HepG2 (cell line): Measurements from ENCODE around the gene JADE3.

ENCODE experiments used
- KLF6 ChIP-seq: IDR thresholded peaks from 2 replicates; pipeline ENCODE4 v1.8.0; 2016; ENCODE audit warnings: missing biosample characterization, missing genetic modification reagents
- NR1H2 ChIP-seq: sonication (generic); formaldehyde crosslinking; IDR thresholded peaks from 2 replicates; pipeline ENCODE4 v1.8.1; 2022; ENCODE audit warnings: low read depth, missing genetic modification reagents, borderline replicate concordance
- ZNF326 ChIP-seq: sonication (generic); formaldehyde crosslinking; IDR thresholded peaks from 2 replicates; pipeline ENCODE4 v1.4.0; 2020; ENCODE audit warnings: missing genetic modification reagents, borderline replicate concordance
- TF ChIP-seq, protein P1 (sequence below): sonication (generic); formaldehyde crosslinking; IDR thresholded peaks from 2 replicates; pipeline ENCODE4 v1.5.0; 2020; ENCODE audit warnings: mild to moderate bottlenecking, missing genetic modification reagents, moderate library complexity
- TF ChIP-seq, protein P2 (sequence below): conservative IDR thresholded peaks from 2 replicates; pipeline ENCODE4 v1.6.1; 2018; ENCODE audit warnings: missing genetic modification reagents
- TF ChIP-seq, protein P3 (sequence below), 2 experiments: IDR thresholded peaks; 2 replicates each; pipeline ENCODE4 v1.6.1; 2011 to 2012; ENCODE audit warnings: low read length in 2 of 2, borderline replicate concordance in 1 of 2, low read depth in 1 of 2, mild to moderate bottlenecking in 1 of 2, moderate library complexity in 1 of 2
- TF ChIP-seq, protein P4 (sequence below): sonication (generic); formaldehyde crosslinking; IDR thresholded peaks from 2 replicates; pipeline ENCODE4 v1.9.0; 2021; ENCODE audit warnings: missing genetic modification reagents, mild to moderate bottlenecking, borderline replicate concordance
- TF ChIP-seq, protein P5 (sequence below): sonication (generic); formaldehyde crosslinking; conservative IDR thresholded peaks from 2 replicates; pipeline ENCODE4 v1.4.0; 2020; ENCODE audit warnings: missing genetic modification reagents
- TF ChIP-seq, protein P6 (sequence below): sonication (generic); formaldehyde crosslinking; IDR thresholded peaks from one replicate; pipeline ENCODE4 v1.5.1; 2020; ENCODE audit warnings: mild to moderate bottlenecking, missing genetic modification reagents; ENCODE audit errors: not compliant biosample characterization

DNA sequence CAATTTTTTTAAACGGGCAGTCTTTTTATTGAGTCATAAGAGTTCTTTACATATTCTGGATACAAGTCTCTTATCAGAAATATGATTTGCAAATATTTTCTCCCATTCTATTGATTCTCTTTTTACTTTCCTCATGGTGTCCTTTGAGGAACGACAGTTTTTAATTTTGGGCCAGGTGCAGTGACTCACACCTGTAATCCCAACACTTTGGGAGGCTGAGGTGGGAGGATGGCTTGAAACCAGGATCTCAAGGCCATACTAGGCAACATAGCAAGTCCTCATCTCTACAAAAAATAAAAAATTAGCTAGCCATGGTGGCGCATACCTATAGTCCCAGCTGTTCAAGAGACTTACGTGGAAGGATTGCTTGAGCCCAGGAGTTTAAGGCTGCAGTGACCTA lies 99.9 kb downstream of the JADE3 start:
- TF ChIP-seq, protein P1, sequence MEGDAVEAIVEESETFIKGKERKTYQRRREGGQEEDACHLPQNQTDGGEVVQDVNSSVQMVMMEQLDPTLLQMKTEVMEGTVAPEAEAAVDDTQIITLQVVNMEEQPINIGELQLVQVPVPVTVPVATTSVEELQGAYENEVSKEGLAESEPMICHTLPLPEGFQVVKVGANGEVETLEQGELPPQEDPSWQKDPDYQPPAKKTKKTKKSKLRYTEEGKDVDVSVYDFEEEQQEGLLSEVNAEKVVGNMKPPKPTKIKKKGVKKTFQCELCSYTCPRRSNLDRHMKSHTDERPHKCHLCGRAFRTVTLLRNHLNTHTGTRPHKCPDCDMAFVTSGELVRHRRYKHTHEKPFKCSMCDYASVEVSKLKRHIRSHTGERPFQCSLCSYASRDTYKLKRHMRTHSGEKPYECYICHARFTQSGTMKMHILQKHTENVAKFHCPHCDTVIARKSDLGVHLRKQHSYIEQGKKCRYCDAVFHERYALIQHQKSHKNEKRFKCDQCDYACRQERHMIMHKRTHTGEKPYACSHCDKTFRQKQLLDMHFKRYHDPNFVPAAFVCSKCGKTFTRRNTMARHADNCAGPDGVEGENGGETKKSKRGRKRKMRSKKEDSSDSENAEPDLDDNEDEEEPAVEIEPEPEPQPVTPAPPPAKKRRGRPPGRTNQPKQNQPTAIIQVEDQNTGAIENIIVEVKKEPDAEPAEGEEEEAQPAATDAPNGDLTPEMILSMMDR (CRISPR knock-in tag) = no peak
- TF ChIP-seq, protein P2, sequence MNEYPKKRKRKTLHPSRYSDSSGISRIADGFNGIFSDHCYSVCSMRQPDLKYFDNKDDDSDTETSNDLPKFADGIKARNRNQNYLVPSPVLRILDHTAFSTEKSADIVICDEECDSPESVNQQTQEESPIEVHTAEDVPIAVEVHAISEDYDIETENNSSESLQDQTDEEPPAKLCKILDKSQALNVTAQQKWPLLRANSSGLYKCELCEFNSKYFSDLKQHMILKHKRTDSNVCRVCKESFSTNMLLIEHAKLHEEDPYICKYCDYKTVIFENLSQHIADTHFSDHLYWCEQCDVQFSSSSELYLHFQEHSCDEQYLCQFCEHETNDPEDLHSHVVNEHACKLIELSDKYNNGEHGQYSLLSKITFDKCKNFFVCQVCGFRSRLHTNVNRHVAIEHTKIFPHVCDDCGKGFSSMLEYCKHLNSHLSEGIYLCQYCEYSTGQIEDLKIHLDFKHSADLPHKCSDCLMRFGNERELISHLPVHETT (CRISPR knock-in tag) = no peak
- TF ChIP-seq ZNF326 (CRISPR knock-in tag) (no peak), KLF6 (no peak), NR1H2 (CRISPR knock-in tag) (no peak)
- TF ChIP-seq, protein P3, sequence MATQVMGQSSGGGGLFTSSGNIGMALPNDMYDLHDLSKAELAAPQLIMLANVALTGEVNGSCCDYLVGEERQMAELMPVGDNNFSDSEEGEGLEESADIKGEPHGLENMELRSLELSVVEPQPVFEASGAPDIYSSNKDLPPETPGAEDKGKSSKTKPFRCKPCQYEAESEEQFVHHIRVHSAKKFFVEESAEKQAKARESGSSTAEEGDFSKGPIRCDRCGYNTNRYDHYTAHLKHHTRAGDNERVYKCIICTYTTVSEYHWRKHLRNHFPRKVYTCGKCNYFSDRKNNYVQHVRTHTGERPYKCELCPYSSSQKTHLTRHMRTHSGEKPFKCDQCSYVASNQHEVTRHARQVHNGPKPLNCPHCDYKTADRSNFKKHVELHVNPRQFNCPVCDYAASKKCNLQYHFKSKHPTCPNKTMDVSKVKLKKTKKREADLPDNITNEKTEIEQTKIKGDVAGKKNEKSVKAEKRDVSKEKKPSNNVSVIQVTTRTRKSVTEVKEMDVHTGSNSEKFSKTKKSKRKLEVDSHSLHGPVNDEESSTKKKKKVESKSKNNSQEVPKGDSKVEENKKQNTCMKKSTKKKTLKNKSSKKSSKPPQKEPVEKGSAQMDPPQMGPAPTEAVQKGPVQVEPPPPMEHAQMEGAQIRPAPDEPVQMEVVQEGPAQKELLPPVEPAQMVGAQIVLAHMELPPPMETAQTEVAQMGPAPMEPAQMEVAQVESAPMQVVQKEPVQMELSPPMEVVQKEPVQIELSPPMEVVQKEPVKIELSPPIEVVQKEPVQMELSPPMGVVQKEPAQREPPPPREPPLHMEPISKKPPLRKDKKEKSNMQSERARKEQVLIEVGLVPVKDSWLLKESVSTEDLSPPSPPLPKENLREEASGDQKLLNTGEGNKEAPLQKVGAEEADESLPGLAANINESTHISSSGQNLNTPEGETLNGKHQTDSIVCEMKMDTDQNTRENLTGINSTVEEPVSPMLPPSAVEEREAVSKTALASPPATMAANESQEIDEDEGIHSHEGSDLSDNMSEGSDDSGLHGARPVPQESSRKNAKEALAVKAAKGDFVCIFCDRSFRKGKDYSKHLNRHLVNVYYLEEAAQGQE (IDR thresholded peaks at IDR 0.05; ENCODE audit: borderline replicate concordance in 1 of 2, low read depth in 1 of 2, low read length in 2 of 2) = no peak
- TF ChIP-seq, protein P4, sequence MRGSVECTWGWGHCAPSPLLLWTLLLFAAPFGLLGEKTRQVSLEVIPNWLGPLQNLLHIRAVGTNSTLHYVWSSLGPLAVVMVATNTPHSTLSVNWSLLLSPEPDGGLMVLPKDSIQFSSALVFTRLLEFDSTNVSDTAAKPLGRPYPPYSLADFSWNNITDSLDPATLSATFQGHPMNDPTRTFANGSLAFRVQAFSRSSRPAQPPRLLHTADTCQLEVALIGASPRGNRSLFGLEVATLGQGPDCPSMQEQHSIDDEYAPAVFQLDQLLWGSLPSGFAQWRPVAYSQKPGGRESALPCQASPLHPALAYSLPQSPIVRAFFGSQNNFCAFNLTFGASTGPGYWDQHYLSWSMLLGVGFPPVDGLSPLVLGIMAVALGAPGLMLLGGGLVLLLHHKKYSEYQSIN (CRISPR knock-in tag) = no peak
- TF ChIP-seq, protein P5, sequence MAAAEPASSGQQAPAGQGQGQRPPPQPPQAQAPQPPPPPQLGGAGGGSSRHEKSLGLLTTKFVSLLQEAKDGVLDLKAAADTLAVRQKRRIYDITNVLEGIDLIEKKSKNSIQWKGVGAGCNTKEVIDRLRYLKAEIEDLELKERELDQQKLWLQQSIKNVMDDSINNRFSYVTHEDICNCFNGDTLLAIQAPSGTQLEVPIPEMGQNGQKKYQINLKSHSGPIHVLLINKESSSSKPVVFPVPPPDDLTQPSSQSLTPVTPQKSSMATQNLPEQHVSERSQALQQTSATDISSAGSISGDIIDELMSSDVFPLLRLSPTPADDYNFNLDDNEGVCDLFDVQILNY (CRISPR knock-in tag) = no peak
- TF ChIP-seq, protein P6, sequence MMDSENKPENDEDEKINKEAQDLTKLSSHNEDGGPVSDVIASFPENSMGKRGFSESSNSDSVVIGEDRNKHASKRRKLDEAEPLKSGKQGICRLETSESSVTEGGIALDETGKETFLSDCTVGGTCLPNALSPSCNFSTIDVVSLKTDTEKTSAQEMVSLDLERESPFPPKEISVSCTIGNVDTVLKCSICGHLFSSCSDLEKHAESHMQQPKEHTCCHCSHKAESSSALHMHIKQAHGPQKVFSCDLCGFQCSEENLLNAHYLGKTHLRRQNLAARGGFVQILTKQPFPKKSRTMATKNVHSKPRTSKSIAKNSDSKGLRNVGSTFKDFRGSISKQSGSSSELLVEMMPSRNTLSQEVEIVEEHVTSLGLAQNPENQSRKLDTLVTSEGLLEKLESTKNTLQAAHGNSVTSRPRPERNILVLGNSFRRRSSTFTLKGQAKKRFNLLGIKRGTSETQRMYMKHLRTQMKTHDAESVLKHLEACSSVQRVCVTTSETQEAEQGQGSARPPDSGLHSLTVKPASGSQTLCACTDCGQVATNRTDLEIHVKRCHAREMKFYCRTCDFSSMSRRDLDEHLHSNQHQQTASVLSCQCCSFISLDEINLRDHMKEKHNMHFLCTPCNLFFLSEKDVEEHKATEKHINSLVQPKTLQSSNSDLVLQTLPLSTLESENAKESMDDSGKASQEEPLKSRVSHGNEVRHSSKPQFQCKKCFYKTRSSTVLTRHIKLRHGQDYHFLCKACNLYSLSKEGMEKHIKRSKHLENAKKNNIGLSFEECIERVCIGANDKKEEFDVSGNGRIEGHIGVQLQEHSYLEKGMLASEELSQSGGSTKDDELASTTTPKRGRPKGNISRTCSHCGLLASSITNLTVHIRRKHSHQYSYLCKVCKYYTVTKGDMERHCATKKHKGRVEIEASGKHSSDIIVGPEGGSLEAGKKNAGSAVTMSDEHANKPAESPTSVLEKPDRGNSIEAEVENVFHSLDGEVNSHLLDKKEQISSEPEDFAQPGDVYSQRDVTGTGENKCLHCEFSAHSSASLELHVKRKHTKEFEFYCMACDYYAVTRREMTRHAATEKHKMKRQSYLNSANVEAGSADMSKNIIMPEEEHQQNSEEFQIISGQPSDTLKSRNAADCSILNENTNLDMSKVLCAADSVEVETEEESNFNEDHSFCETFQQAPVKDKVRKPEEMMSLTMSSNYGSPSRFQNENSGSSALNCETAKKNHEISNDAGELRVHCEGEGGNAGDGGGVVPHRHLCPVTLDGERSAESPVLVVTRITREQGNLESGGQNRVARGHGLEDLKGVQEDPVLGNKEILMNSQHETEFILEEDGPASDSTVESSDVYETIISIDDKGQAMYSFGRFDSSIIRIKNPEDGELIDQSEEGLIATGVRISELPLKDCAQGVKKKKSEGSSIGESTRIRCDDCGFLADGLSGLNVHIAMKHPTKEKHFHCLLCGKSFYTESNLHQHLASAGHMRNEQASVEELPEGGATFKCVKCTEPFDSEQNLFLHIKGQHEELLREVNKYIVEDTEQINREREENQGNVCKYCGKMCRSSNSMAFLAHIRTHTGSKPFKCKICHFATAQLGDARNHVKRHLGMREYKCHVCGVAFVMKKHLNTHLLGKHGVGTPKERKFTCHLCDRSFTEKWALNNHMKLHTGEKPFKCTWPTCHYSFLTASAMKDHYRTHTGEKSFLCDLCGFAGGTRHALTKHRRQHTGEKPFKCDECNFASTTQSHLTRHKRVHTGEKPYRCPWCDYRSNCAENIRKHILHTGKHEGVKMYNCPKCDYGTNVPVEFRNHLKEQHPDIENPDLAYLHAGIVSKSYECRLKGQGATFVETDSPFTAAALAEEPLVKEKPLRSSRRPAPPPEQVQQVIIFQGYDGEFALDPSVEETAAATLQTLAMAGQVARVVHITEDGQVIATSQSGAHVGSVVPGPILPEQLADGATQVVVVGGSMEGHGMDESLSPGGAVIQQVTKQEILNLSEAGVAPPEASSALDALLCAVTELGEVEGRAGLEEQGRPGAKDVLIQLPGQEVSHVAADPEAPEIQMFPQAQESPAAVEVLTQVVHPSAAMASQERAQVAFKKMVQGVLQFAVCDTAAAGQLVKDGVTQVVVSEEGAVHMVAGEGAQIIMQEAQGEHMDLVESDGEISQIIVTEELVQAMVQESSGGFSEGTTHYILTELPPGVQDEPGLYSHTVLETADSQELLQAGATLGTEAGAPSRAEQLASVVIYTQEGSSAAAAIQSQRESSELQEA (CRISPR knock-in tag) = no peak
